ENCODE measurements around the gene MTMR2.

GRCh38 chr11:95926726-95927125 is 2.8 kb upstream of the MTMR2 start:
- TF ChIP-seq CTCF (conservative IDR thresholded peaks at IDR 0.05; ENCODE audit: low read depth in 2 of 2) (no peak), REST (IDR thresholded peaks at IDR 0.05; ENCODE audit: unreplicated experiment) (no peak), CREB1 (CRISPR knock-in tag; IDR thresholded peaks at IDR 0.05; ENCODE audit: low read depth) (no peak), ZNF331 (CRISPR knock-in tag; IDR thresholded peaks at IDR 0.05; ENCODE audit: low read depth) (no peak), POLR2AphosphoS5 (IDR thresholded peaks at IDR 0.05; ENCODE audit: low read depth) (no peak), JUNB (IDR thresholded peaks at IDR 0.05; ENCODE audit: unreplicated experiment) (no peak), EZH2 (IDR thresholded peaks at IDR 0.05; ENCODE audit: low read depth, unreplicated experiment) (no peak), EZH2phosphoT487 (IDR thresholded peaks at IDR 0.05; ENCODE audit: unreplicated experiment) (no peak), ETS1 (IDR thresholded peaks at IDR 0.05) (no peak), ZNF114 (CRISPR knock-in tag; IDR thresholded peaks at IDR 0.05) (no peak), STAT1 (IDR thresholded peaks at IDR 0.05; ENCODE audit: unreplicated experiment) (no peak)

Data from GM23338 (cell line).